Measurements from ENCODE around the gene PLEKHA6. TPM values are rescaled to one million over a fixed set of nuclear protein-coding genes. Genes with fewer than 3 reads are reported as not detected.

PLEKHA6 gene
- total RNA-seq, 2 donors from 2014 or later = 18.1 to 25.7 TPM

GRCh38 chr1:204225841-204226735 lies 133.6 kb downstream of the PLEKHA6 start:
- Histone ChIP-seq H3K4me3 (no peak overlapping the region), H3K27me3 (no peaks in the 10 kb centered on the region), H3K4me1 (no peaks in the 10 kb centered on the region), H3K9me3 (no peaks in the 10 kb centered on the region), H3K36me3 (peaks cover 49% of the 10 kb centered on the region), H3K27ac (no peak overlapping the region)
- TF ChIP-seq, protein P1, sequence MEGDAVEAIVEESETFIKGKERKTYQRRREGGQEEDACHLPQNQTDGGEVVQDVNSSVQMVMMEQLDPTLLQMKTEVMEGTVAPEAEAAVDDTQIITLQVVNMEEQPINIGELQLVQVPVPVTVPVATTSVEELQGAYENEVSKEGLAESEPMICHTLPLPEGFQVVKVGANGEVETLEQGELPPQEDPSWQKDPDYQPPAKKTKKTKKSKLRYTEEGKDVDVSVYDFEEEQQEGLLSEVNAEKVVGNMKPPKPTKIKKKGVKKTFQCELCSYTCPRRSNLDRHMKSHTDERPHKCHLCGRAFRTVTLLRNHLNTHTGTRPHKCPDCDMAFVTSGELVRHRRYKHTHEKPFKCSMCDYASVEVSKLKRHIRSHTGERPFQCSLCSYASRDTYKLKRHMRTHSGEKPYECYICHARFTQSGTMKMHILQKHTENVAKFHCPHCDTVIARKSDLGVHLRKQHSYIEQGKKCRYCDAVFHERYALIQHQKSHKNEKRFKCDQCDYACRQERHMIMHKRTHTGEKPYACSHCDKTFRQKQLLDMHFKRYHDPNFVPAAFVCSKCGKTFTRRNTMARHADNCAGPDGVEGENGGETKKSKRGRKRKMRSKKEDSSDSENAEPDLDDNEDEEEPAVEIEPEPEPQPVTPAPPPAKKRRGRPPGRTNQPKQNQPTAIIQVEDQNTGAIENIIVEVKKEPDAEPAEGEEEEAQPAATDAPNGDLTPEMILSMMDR (IDR thresholded peaks at IDR 0.05) = no peak
- no peak for DNase-seq (ENCODE audit: low spot score)

DNA sequence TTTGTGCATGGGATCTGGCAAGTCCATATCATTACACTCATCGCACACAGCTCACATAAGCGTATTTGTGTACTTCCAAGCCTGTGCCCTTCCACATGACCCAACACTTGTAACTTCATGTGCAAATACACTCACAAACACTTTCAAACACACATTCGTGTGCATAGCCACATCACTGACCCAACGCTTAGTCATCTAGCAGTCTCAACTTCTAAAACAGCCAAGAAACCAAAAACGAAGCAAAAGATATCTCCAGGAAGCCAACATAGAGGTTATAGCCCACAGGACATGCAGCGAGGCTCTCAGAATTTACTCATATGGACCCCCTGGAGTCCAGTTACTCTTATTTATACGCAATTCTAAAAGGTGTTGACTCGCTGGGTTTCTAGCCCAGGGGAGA lies 135.1 kb downstream of the PLEKHA6 start:
- no peaks in the 10 kb centered on the region for H3K4me1 ChIP-seq
- no peaks in the 10 kb centered on the region for H3K9me3 ChIP-seq
- H3K4me3 ChIP-seq = no peak overlapping the region
- H3K27me3 ChIP-seq = no peaks in the 10 kb centered on the region
- peaks cover 37% of the 10 kb centered on the region for H3K36me3 ChIP-seq
- H3K27ac ChIP-seq = no peak overlapping the region
- TF ChIP-seq, protein P1 (IDR thresholded peaks at IDR 0.05) = no peak
- DNase-seq (ENCODE audit: low spot score) = no peak

- peaks cover 27% of the 10 kb centered on the region for H3K36me3 ChIP-seq
- TF ChIP-seq, protein P1 (IDR thresholded peaks at IDR 0.05) = no peak
- no peaks in the 10 kb centered on the region for H3K27me3 ChIP-seq
- H3K4me3 ChIP-seq = no peak overlapping the region
- H3K27ac ChIP-seq = no peak overlapping the region
- DNase-seq (ENCODE audit: low spot score) = no peak
- H3K9me3 ChIP-seq = no peaks in the 10 kb centered on the region
- no peaks in the 10 kb centered on the region for H3K4me1 ChIP-seq
These were observed 136.4 kb downstream of the PLEKHA6 start for GRCh38 chr1:204223129-204223860.

DNA sequence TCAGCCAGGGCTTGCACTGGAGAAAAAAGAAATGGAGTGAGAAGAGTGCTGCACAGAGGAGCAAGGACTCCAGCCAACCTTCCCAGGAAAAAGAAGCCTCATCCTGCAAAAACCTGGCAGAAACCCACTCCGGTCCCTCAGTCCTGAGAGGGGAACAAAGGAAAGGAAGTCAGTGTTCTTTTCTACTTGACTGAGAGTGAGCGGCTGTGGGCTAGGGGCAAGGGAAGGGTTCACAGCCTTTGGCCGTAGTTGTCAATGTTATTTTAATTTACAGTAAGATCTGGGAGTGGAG lies 137.0 kb downstream of the PLEKHA6 start:
- no peak overlapping the region for H3K4me3 ChIP-seq
- TF ChIP-seq, protein P1 (IDR thresholded peaks at IDR 0.05) = no peak
- no peaks in the 10 kb centered on the region for H3K9me3 ChIP-seq
- H3K36me3 ChIP-seq = peaks cover 21% of the 10 kb centered on the region
- no peak overlapping the region for H3K27ac ChIP-seq
- H3K4me1 ChIP-seq = no peaks in the 10 kb centered on the region
- no peak for DNase-seq (ENCODE audit: low spot score)
- H3K27me3 ChIP-seq = no peaks in the 10 kb centered on the region

DNA sequence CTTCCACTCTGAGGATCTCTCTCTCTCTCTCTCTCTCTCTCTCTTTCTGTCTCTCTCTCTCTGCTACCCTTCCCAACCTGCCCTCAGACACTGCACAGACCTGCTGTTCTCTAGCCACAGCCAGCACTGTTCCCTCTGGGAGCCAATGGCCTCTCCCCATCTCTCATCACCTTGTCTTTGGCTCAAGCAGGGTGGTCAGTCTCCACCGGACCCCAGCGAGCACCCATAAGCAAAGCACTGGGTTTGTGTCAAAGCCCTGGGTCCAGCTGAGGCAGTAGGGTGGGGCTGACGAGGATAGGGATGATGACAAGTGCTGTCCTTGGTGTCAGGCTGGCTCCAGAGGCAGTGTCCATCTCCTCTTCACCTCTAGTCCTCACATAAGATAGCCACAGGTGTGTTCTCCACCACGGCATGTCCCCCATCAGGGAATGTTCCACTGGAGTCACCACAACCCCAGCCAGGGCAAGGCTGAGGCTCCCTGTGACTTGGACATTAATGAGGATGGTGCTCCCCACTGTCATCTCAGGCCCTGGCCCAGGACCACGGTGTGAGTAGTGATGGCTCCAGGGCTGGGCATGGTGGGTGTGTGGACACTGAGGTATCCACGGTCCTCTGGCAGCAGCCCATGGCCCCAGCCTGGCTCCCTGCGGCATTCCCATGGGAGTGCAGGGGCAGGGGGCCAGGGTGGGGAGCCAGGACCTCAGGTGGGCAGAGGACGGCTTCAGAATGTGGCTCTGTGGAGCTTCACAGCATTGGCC lies 137.5 kb downstream of the PLEKHA6 start:
- Histone ChIP-seq H3K27ac (no peak overlapping the region), H3K36me3 (peaks cover 18% of the 10 kb centered on the region), H3K27me3 (no peaks in the 10 kb centered on the region), H3K9me3 (no peaks in the 10 kb centered on the region), H3K4me1 (no peaks in the 10 kb centered on the region), H3K4me3 (no peak overlapping the region)
- DNase-seq (ENCODE audit: low spot score) = no peak
- TF ChIP-seq, protein P1 (IDR thresholded peaks at IDR 0.05) = no peak
